Measurements from ENCODE around the gene CTXND1. TPM values are rescaled to one million over a fixed set of nuclear protein-coding genes. Genes with fewer than 3 reads are reported as not detected.

Gene CTXND1
- polyA plus RNA-seq, 2 of the 4 experiments (the other 2 are of a cell fraction) = not detected

GRCh38 chr15:80179025-80179759 lies 72.8 kb downstream of the CTXND1 start (continued):
- TF ChIP-seq PBX3 (IDR thresholded peaks at IDR 0.05) (no peak), TP53 (CRISPR knock-in tag; IDR thresholded peaks at IDR 0.05) (no peak), MAFK (IDR thresholded peaks at IDR 0.05; ENCODE audit: partially characterized antibody) (no peak), EP300 (IDR thresholded peaks at IDR 0.05) (no peak), SREBF2 (IDR thresholded peaks at IDR 0.05) (no peak), ELK1 (IDR thresholded peaks at IDR 0.05; ENCODE audit: low read depth, low read length) (no peak), CBX2 (IDR thresholded peaks at IDR 0.05; ENCODE audit: borderline replicate concordance, low read depth) (no peak), TFCP2L1 (CRISPR knock-in tag; IDR thresholded peaks at IDR 0.05) (no peak), JUN (IDR thresholded peaks at IDR 0.05) (0 out of 5 replicates have a peak, but pooled peaks of 1 of the 2 experiments have one; percentile 25), REST (IDR thresholded peaks at IDR 0.05) (no peak), CTCF (IDR thresholded peaks at IDR 0.05) (no peak), BHLHE40 (IDR thresholded peaks at IDR 0.05; ENCODE audit: low read depth, low read length) (0 out of 2 replicates have a peak, but pooled peaks have one; percentile 33), RFX5 (IDR thresholded peaks at IDR 0.05) (no peak), HES2 (IDR thresholded peaks at IDR 0.05) (no peak), RARB (CRISPR knock-in tag; IDR thresholded peaks at IDR 0.05) (no peak), NR3C1 (IDR thresholded peaks at IDR 0.05) (no peak), EHF (CRISPR knock-in tag; IDR thresholded peaks at IDR 0.05) (no peak), ESRRA (IDR thresholded peaks at IDR 0.05; ENCODE audit: borderline replicate concordance, low read length) (no peak), SMC3 (IDR thresholded peaks at IDR 0.05) (no peak)

- no peak overlapping the region for H3K4me3 ChIP-seq
- DNase-seq (ENCODE audit: low read depth in 1 of 2, low spot score in 1 of 2) = no peak
- no peaks in the 10 kb centered on the region; the same call in 2 of the 3 replicates for H3K9me3 ChIP-seq
- H3K4me2 ChIP-seq = no peak overlapping the region
- H3K4me1 ChIP-seq = peaks cover 13% of the 10 kb centered on the region
- H3K27ac ChIP-seq = no peak overlapping the region
- WGBS (ENCODE audit: missing lambda C conversion rate) = 91% methylated on average over 2 of the region's 2 CpGs
- ChIA-PET POLR2A (no interaction called here), CTCF (interaction anchor here (0.6 to 1.4 kb wide), 3 partner anchors 87 to 837 kb away, joined by 3 to 4 read pairs (median 3); no protein-coding TSS in a partner anchor)
- ATAC-seq = no peak
- no peak for FAIRE-seq
- no peak for TF ChIP-seq EHMT2 (IDR thresholded peaks at IDR 0.05; ENCODE audit: low read depth)
- no peak for TF ChIP-seq POLR2A (IDR thresholded peaks at IDR 0.05; ENCODE audit: low read length)
- no peak for TF ChIP-seq MAZ (IDR thresholded peaks at IDR 0.05; ENCODE audit: borderline replicate concordance, low read depth, low read length)
- no peak for TF ChIP-seq SREBF2 (IDR thresholded peaks at IDR 0.05)
- TF ChIP-seq MYC (IDR thresholded peaks at IDR 0.05; ENCODE audit: borderline replicate concordance, low read length) = no peak
- no peak for TF ChIP-seq ATOH8 (CRISPR knock-in tag; IDR thresholded peaks at IDR 0.05; ENCODE audit: low read depth)
- TF ChIP-seq CTCF (IDR thresholded peaks at IDR 0.05) = no peak
- no peak for TF ChIP-seq ZC3H11A (IDR thresholded peaks at IDR 0.05)
These were observed 74.9 kb downstream of the CTXND1 start for GRCh38 chr15:80177156-80177555.
